K562 (cell line): ENCODE measurements around the gene TMEM19. TPM values are rescaled to one million over a fixed set of nuclear protein-coding genes. Genes with fewer than 3 reads are reported as not detected.

Experiments
- ATAC-seq: fragments of 200-7000 bp; cut with Tn5 transposase; 3 replicates; pipeline ENCODE4 v1.9.1; 2020; ENCODE audit warnings: moderate library complexity
- BruUV-seq: library from RNA; stranded (reverse); fragments of 400-500 nt; replicated peaks from 2 replicates; lab custom pipeline; 2021; lab: Mats Ljungman, UMichigan
- CTCF ChIA-PET: fragments of 300-600 bp; formaldehyde crosslinking; extraction: SDS; loops from one replicate; lab custom pipeline; 2021; ENCODE audit warnings: low intra/inter-chr PET ratio; lab: Yijun Ruan, JAX
- POLR2A ChIA-PET: fragments of 300-600, 350-650 bp; sonication (Branson Sonifier 250); formaldehyde crosslinking; extraction: SDS; loops from one replicate; lab custom pipeline; 2021; ENCODE audit warnings: antibody characterized with exemption, inconsistent platforms; lab: Yijun Ruan, JAX
- DNase-seq, 4 experiments: peaks; one replicate each; pipeline versions ENCODE4 v3.0.0 to v3.0.0-alpha.2; 2011 to 2018; ENCODE audit warnings: low spot score in 3 of 4, mixed read lengths in 3 of 4; ENCODE audit errors: extremely low read depth in 1 of 4
- FAIRE-seq: peaks from 2 replicates; lab custom pipeline; 2011; peaks lifted over from hg19 to GRCh38; lab: Jason Lieb, UNC
- H2AFZ ChIP-seq: 2 replicates; pipeline ENCODE4 v1.6.0; 2011; ENCODE audit warnings: low read depth, low read length, control low read depth, inconsistent platforms
- H3K27ac ChIP-seq: fragments of 200-600 bp; 3 replicates; pipeline ENCODE4 v1.8.0; 2011; ENCODE audit warnings: low read depth, mild to moderate bottlenecking, control low read depth, inconsistent platforms, low read length, moderate library complexity, mixed read lengths; ENCODE audit errors: extremely low read depth
- H3K27me3 ChIP-seq, 2 experiments: fragments of 300-600 bp in 1 of 2; 2 replicates in 1 of 2; 3 replicates in 1 of 2; pipeline versions ENCODE4 v1.6.0 to v1.8.0; 2011; ENCODE audit warnings: inconsistent platforms in 2 of 2, low read length in 2 of 2, mild to moderate bottlenecking in 1 of 2, mixed read lengths in 1 of 2, moderate library complexity in 1 of 2; ENCODE audit not compliant: control insufficient read depth in 2 of 2, insufficient read depth in 2 of 2
- H3K36me3 ChIP-seq: fragments of 300-600 bp; 3 replicates; pipeline ENCODE4 v1.8.0; 2011; ENCODE audit warnings: mild to moderate bottlenecking, low read length, inconsistent platforms; ENCODE audit not compliant: control insufficient read depth, insufficient read depth
- H3K4me1 ChIP-seq, 2 experiments: fragments of 200-600 bp in 1 of 2; replicated peaks in 1 of 2; 2 replicates in 1 of 2; 3 replicates in 1 of 2; pipeline versions ENCODE4 v1.5.1 to v1.8.0; 2011; ENCODE audit warnings: inconsistent platforms in 2 of 2, low read length in 2 of 2, mild to moderate bottlenecking in 1 of 2, mixed read lengths in 1 of 2, moderate library complexity in 1 of 2; ENCODE audit not compliant: control insufficient read depth in 2 of 2, insufficient read depth in 2 of 2
- H3K4me2 ChIP-seq: 2 replicates; pipeline ENCODE4 v1.6.1; 2011; ENCODE audit warnings: low read length, control low read depth, inconsistent platforms, mixed read lengths; ENCODE audit not compliant: insufficient read depth
- H3K4me3 ChIP-seq: fragments of 200-600 bp; sonication (generic), shearing (Covaris generic); 2 replicates; pipeline ENCODE4 v1.5.1; 2016; ENCODE audit warnings: control low read depth, inconsistent platforms
- H3K79me2 ChIP-seq: fragments of 200-600 bp; 3 replicates; pipeline ENCODE4 v1.8.0; 2011; ENCODE audit warnings: low read length, inconsistent platforms; ENCODE audit not compliant: control insufficient read depth, insufficient read depth
- H3K9ac ChIP-seq, 2 experiments: 2 replicates each; pipeline versions ENCODE4 v1.6.0 to v1.6.1; 2011; ENCODE audit warnings: low read depth in 2 of 2, low read length in 2 of 2, control low read depth in 1 of 2, inconsistent platforms in 1 of 2, mild to moderate bottlenecking in 1 of 2, mixed read lengths in 1 of 2; ENCODE audit not compliant: insufficient read depth in 1 of 2
- H3K9me1 ChIP-seq: one replicate; pipeline ENCODE4 v1.6.0; 2011; ENCODE audit warnings: inconsistent platforms, mild to moderate bottlenecking, low read length, moderate library complexity; ENCODE audit not compliant: control insufficient read depth, insufficient read depth
- H3K9me3 ChIP-seq: replicated peaks from 2 replicates; pipeline ENCODE4 v1.5.1; 2011; ENCODE audit warnings: low read depth, low read length, inconsistent platforms; ENCODE audit not compliant: control insufficient read depth, insufficient read depth
- H4K20me1 ChIP-seq: replicated peaks from 2 replicates; pipeline ENCODE4 v1.6.1; 2011; ENCODE audit warnings: low read length, inconsistent platforms, mixed read lengths; ENCODE audit not compliant: control insufficient read depth, insufficient read depth
- CHD2 ChIP-seq: IDR thresholded peaks from 2 replicates; pipeline ENCODE4 v1.6.1; 2011; ENCODE audit warnings: low read depth, low read length
- MXI1 ChIP-seq: IDR thresholded peaks from 2 replicates; pipeline ENCODE4 v1.6.1; 2011; ENCODE audit warnings: low read depth, mild to moderate bottlenecking, improper control_type of control experiment, low read length
- NFIC ChIP-seq: fragments of 450-650 bp; IDR thresholded peaks from 2 replicates; pipeline ENCODE4 v1.6.1; 2017; ENCODE audit warnings: mild to moderate bottlenecking, inconsistent platforms
- POU5F1 ChIP-seq: fragments of 150-350 bp; IDR thresholded peaks from 2 replicates; pipeline ENCODE4 v1.6.1; 2014; ENCODE audit warnings: borderline replicate concordance, low read length, low read depth, mild to moderate bottlenecking; ENCODE audit not compliant: partially characterized antibody
- SREBF2 ChIP-seq: sonication (generic); formaldehyde crosslinking; IDR thresholded peaks from 2 replicates; pipeline ENCODE4 v1.4.0; 2020; ENCODE audit warnings: mild to moderate bottlenecking, missing genetic modification reagents
- ZNF707 ChIP-seq: fragments of 250-450 bp; sonication (Bioruptor Pico); conservative IDR thresholded peaks from 2 replicates; pipeline ENCODE4 v1.8.0; 2022; ENCODE audit warnings: inconsistent platforms, mild to moderate bottlenecking, moderate library complexity
- WGBS: fragments of 100-300 bp; shearing (Covaris generic); methylation state at CpG from one replicate; pipeline ENCODE4 v1.1.6; 2016; ENCODE audit warnings: low coverage, mixed read lengths; ENCODE audit not compliant: insufficient coverage; ENCODE audit errors: missing lambda C conversion rate; 5-methylcytosine and 5-hydroxymethylcytosine counted together
- in situ Hi-C: fragments of 300-500 bp; cut with MboI; formaldehyde crosslinking; loops from 4 replicates; pipeline ENCODE4 v1.15.0; 2018; ENCODE audit warnings: inconsistent platforms, mixed read lengths
- intact Hi-C: fragments of 100-400 bp; cut with micrococcal nuclease; formaldehyde crosslinking; loops from 2 replicates; pipeline ENCODE4 v1.14.2; 2022
- polyA plus RNA-seq, 8 experiments: library from polyadenylated mRNA; depleted of rRNA in 4 of 8; stranded (reverse) in 5 of 8; unstranded in 3 of 8; fragments of >200 nt; fragmentation: Nextera tagmentation in 2 of 8; fragmentation: Illumina TruSeq in 1 of 8; extraction: Ambion mirVana in 2 of 8; extraction: Trizol in 1 of 8; gene quantifications; 2 replicates each; pipeline versions ENCODE4 v1.2.1 to v1.2.3, GENCODE V29; 2011 to 2014; ENCODE audit warnings: inconsistent platforms in 1 of 8, missing spikeins in 1 of 8
- total RNA-seq, 7 experiments: library from RNA; depleted of rRNA in 6 of 7; stranded (reverse); fragments of >200 nt in 6 of 7; fragmentation: Illumina TruSeq in 2 of 7; extraction: Trizol in 2 of 7; gene quantifications; 2 replicates each; pipeline versions ENCODE4 v1.2.1 to v1.2.3, GENCODE V29; 2011 to 2021; ENCODE audit warnings: low replicate concordance in 1 of 7
- TF ChIP-seq, protein P1 (sequence below): sonication (generic); IDR thresholded peaks from 2 replicates; pipeline ENCODE4 v1.6.1; 2016
- TF ChIP-seq, protein P2 (sequence below): fragments of 450-650 bp; formaldehyde crosslinking; conservative IDR thresholded peaks from 2 replicates; pipeline ENCODE4 v1.4.0; 2022; ENCODE audit warnings: mild to moderate bottlenecking, missing genetic modification characterization

The TMEM19 gene
- total and polyA plus RNA-seq, 9 of the 15 experiments (the other 6 are each of a cell fraction or from before 2014, with no cell fraction given): 8.2 to 24.2 (median 17.2) TPM

DNA sequence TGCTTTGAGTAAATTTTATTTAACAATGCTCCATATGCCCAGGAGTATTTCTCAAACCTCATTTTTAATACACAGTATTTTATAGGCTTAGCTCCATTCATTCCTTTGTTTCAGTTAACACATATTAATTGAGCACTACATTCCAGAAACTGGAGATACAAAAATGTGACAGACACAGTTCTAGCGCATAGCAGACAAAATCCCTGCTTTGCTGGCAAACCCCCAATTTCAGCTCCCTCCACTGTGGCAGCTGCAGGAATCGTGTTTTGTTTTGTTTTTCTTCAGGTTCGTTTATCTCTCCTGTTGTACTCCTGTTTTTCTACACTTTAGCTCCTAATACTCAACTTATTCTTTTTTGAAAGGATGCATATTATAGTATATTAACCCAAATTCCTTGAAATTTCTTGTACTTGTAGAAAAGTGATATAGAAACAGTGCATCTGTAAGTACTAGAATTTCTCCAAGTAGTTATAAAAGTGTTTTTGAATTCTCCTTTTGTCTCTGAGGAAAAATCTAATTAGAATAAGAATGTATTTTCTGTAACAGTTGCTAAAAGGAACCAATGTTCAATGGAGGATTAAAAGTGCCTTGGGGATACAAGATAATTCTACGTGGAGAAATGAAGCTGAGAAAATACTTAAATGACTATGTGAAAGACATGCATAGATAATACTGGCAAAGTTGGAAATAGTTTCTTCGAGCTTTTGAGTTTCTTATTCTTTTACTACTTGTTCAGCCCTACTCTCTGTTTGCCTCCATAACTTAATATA, 62.4 kb downstream of the TMEM19 start:
- in situ Hi-C loops: loop anchor here (10.0 kb wide), 1 partner anchor 103 kb away; no protein-coding TSS in a partner anchor
- Histone ChIP-seq H3K4me3 (no peak overlapping the region), H3K27me3 (no peaks in the 10 kb centered on the region), H2AFZ (no peak overlapping the region), H3K9ac (no peak overlapping the region), H3K9me1 (no peaks in the 10 kb centered on the region), H4K20me1 (no peaks in the 10 kb centered on the region; the same call in 1 of the 2 replicates), H3K36me3 (no peaks in the 10 kb centered on the region), H3K9me3 (no peaks in the 10 kb centered on the region), H3K27ac (no peak overlapping the region), H3K4me2 (no peak overlapping the region), H3K79me2 (no peaks in the 10 kb centered on the region), H3K4me1 (peaks cover 3 to 17% of the 10 kb centered on the region in 2 experiments; a peak in 2 of 5 replicates)
- no peak for FAIRE-seq
- 27% methylated on average over 5 of the region's 5 CpGs for WGBS
- intact Hi-C loops: loop anchor here (5.0 kb wide), 2 partner anchors 181 to 531 kb away; no protein-coding TSS in a partner anchor
- POLR2A ChIA-PET: interaction anchor here (1.1 to 1.5 kb wide), 4 partner anchors 9 to 111 kb away, joined by 3 to 8 read pairs (median 4); no protein-coding TSS in a partner anchor
- no TSS peak for BruUV-seq
- CTCF ChIA-PET: no interaction called here
- TF ChIP-seq MXI1: no peak
- 0 out of 2 replicates have a peak, but pooled peaks have one; percentile 28 for TF ChIP-seq NFIC
- no peak for DNase-seq
- ATAC-seq: no peak

DNA sequence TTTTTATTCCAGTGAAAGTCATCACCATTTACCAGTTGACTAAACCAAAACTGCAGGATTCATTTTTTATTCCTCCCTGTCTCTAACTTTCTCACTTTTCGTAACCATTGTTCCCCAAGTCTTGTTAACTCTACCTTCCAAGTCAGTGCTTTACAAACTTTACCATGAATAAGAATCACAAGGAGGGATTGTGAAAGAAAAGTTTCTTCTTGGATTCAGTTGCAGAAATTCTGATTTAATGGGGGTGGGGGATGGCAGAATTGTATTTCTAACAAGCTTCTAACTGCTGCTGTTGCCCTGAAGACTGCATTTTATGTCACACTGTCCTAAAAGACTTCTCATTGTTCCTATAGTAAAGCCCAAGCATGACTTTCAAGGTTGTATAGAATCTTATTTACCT, 63.8 kb downstream of the TMEM19 start:
- Histone ChIP-seq H3K79me2 (peaks cover under 1% of the 10 kb centered on the region; the same call in 2 of the 3 replicates), H2AFZ (no peak overlapping the region), H3K9me1 (no peaks in the 10 kb centered on the region), H3K36me3 (no peaks in the 10 kb centered on the region), H3K9me3 (no peaks in the 10 kb centered on the region), H3K4me3 (no peak overlapping the region), H3K9ac (no peak overlapping the region), H3K27ac (no peak overlapping the region), H4K20me1 (no peaks in the 10 kb centered on the region; the same call in 1 of the 2 replicates), H3K4me1 (peaks cover 14 to 22% of the 10 kb centered on the region in 2 experiments; a peak in 4 of 5 replicates), H3K4me2 (no peak overlapping the region), H3K27me3 (no peaks in the 10 kb centered on the region)
- WGBS: 100% methylated on average over 1 of the region's 1 CpG
- intact Hi-C loops (loop anchor here (5.0 to 10.0 kb wide), 3 partner anchors 182 to 615 kb away; no protein-coding TSS in a partner anchor), in situ Hi-C loops (loop anchor here (10.0 kb wide), 2 partner anchors 105 to 335 kb away; no protein-coding TSS in a partner anchor)
- ATAC-seq: no peak
- FAIRE-seq: no peak
- BruUV-seq: no TSS peak
- POLR2A ChIA-PET: interaction anchor here (0.8 kb wide), 1 partner anchor 108 kb away, joined by 5 read pairs; no protein-coding TSS in a partner anchor
- CTCF ChIA-PET: interaction anchor here (0.6 kb wide), 1 partner anchor 110 kb away, joined by 3 read pairs; no protein-coding TSS in a partner anchor
- no peak for DNase-seq
- TF ChIP-seq, protein P1, sequence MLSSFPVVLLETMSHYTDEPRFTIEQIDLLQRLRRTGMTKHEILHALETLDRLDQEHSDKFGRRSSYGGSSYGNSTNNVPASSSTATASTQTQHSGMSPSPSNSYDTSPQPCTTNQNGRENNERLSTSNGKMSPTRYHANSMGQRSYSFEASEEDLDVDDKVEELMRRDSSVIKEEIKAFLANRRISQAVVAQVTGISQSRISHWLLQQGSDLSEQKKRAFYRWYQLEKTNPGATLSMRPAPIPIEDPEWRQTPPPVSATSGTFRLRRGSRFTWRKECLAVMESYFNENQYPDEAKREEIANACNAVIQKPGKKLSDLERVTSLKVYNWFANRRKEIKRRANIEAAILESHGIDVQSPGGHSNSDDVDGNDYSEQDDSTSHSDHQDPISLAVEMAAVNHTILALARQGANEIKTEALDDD: 0 out of 2 replicates have a peak, but pooled peaks have one; percentile 4
- TF ChIP-seq, protein P2, sequence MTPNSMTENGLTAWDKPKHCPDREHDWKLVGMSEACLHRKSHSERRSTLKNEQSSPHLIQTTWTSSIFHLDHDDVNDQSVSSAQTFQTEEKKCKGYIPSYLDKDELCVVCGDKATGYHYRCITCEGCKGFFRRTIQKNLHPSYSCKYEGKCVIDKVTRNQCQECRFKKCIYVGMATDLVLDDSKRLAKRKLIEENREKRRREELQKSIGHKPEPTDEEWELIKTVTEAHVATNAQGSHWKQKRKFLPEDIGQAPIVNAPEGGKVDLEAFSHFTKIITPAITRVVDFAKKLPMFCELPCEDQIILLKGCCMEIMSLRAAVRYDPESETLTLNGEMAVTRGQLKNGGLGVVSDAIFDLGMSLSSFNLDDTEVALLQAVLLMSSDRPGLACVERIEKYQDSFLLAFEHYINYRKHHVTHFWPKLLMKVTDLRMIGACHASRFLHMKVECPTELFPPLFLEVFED (CRISPR knock-in tag): no peak
- TF ChIP-seq ZNF707 (CRISPR knock-in tag): no peak
- TF ChIP-seq POU5F1: no peak
- no peak for TF ChIP-seq SREBF2 (CRISPR knock-in tag)
- no peak for TF ChIP-seq CHD2
